GM21528 (cell line): ENCODE results near the gene ST8SIA5.
"Not testable (repeated sequence)": the region's sequence is repeated elsewhere in the genome, so short reads cannot be mapped to it uniquely, and the experiment has no call there.

Experiments
- ATAC-seq: cut with Tn5 transposase; IDR thresholded peaks from one replicate; pipeline ENCODE4 v1.9.1; 2021; ENCODE audit warnings: mild to moderate bottlenecking, moderate library complexity; ENCODE audit not compliant: unreplicated experiment, low FRiP score

Gene ST8SIA5

GRCh38 chr18:46756559-46757201, at the start of gene ST8SIA5:
ST8SIA5 (minus strand) TSS chr18:46757053; CDS start chr18:46756508, 545 bp downstream.
- ATAC-seq: no peak

GRCh38 chr18:46795945-46796344, 39.1 kb upstream of the ST8SIA5 start:
- ATAC-seq: not testable (repeated sequence)

GRCh38 chr18:46794607-46795006, 37.8 kb upstream of the ST8SIA5 start:
- no peak for ATAC-seq

GRCh38 chr18:46793565-46793964, 36.7 kb upstream of the ST8SIA5 start:
- ATAC-seq: no peak

GRCh38 chr18:46789088-46789487, 32.2 kb upstream of the ST8SIA5 start:
- ATAC-seq: no peak

GRCh38 chr18:46787674-46788073, 30.8 kb upstream of the ST8SIA5 start:
- ATAC-seq: no peak

GRCh38 chr18:46772357-46772756, 15.5 kb upstream of the ST8SIA5 start:
- no peak for ATAC-seq

GRCh38 chr18:46771141-46771540, 14.3 kb upstream of the ST8SIA5 start:
- ATAC-seq: no peak

GRCh38 chr18:46770708-46771107, 13.9 kb upstream of the ST8SIA5 start:
- no peak for ATAC-seq

- no peak for ATAC-seq
Observed at GRCh38 chr18:46768166-46768921, 11.5 kb upstream of the ST8SIA5 start.

GRCh38 chr18:46767217-46767616, 10.4 kb upstream of the ST8SIA5 start:
- ATAC-seq: no peak

GRCh38 chr18:46764586-46764985, 7.7 kb upstream of the ST8SIA5 start:
- no peak for ATAC-seq

- ATAC-seq: no peak
Observed at GRCh38 chr18:46761059-46761769, 4.4 kb upstream of the ST8SIA5 start.

GRCh38 chr18:46759890-46760289, 3.0 kb upstream of the ST8SIA5 start:
- ATAC-seq: no peak

- no peak for ATAC-seq
Observed at GRCh38 chr18:46756025-46756558, 761 bp downstream of the ST8SIA5 start.

GRCh38 chr18:46755315-46756024, 1.4 kb downstream of the ST8SIA5 start:
- ATAC-seq: no peak

- ATAC-seq: no peak
Observed at GRCh38 chr18:46754661-46755292, 2.1 kb downstream of the ST8SIA5 start.

GRCh38 chr18:46754188-46754587, 2.7 kb downstream of the ST8SIA5 start:
- no peak for ATAC-seq

- no peak for ATAC-seq
Observed at GRCh38 chr18:46751882-46752281, 5.0 kb downstream of the ST8SIA5 start.

- ATAC-seq: no peak
Observed at GRCh38 chr18:46750626-46751025, 6.2 kb downstream of the ST8SIA5 start.
